Measurements from ENCODE around the gene HSF2BP. TPM values are rescaled to one million over a fixed set of nuclear protein-coding genes. Genes with fewer than 3 reads are reported as not detected.
A peak's percentile ranks its signal among the peaks of the same experiment; 100 is the strongest.

Gene HSF2BP
- total and polyA plus RNA-seq, 12 donors = 0.12 to 0.51 (median 0.18) TPM; not detected in 6

GRCh38 chr21:43591571-43591970 is 67.7 kb downstream of the HSF2BP start:
- Histone ChIP-seq H3K27ac (no peak overlapping the region), H3K4me1 (peaks cover 0 to 7% (median 3%) of the 10 kb centered on the region in 9 donors), H3K4me3 (no peak overlapping the region), H3K27me3 (no peaks in the 10 kb centered on the region), H3K36me3 (no peaks in the 10 kb centered on the region), H3K9me3 (no peaks in the 10 kb centered on the region)
- ATAC-seq (peak in 1 of 8 donors; percentile 39), DNase-seq (no peak)
- WGBS, 2 donors = 94 to 95% methylated on average over 2 of the region's 2 CpGs
- TF ChIP-seq CTCF (IDR thresholded peaks at IDR 0.05) = no peak
- intact Hi-C loops (cut with DNase I) = no loop called here

- no peak for ATAC-seq
- Histone ChIP-seq H3K4me1 (peaks cover 5 to 21% (median 17%) of the 10 kb centered on the region in 9 donors), H3K27me3 (no peaks in the 10 kb centered on the region), H3K36me3 (no peaks in the 10 kb centered on the region), H3K27ac (no peak overlapping the region), H3K4me3 (no peak overlapping the region), H3K9me3 (no peaks in the 10 kb centered on the region)
- intact Hi-C loops (cut with DNase I) = no loop called here
- no peak for TF ChIP-seq CTCF (IDR thresholded peaks at IDR 0.05)
- DNase-seq = no peak
- 96 to 98% methylated on average over 2 of the region's 2 CpGs for WGBS, 2 donors
These were observed 69.1 kb downstream of the HSF2BP start for GRCh38 chr21:43590194-43590593.

GRCh38 chr21:43588957-43589356 is 70.3 kb downstream of the HSF2BP start:
- ATAC-seq (no peak), DNase-seq (no peak)
- no peaks in the 10 kb centered on the region for H3K9me3 ChIP-seq
- H3K4me1 ChIP-seq = peaks cover 5 to 21% (median 18%) of the 10 kb centered on the region in 9 donors
- WGBS, 2 donors = 83 to 87% methylated on average over 1 of the region's 1 CpG
- H3K36me3 ChIP-seq = no peaks in the 10 kb centered on the region
- TF ChIP-seq CTCF (IDR thresholded peaks at IDR 0.05) = no peak
- H3K27ac ChIP-seq = no peak overlapping the region
- no peaks in the 10 kb centered on the region for H3K27me3 ChIP-seq
- H3K4me3 ChIP-seq = no peak overlapping the region
- intact Hi-C loops (cut with DNase I) = no loop called here

GRCh38 chr21:43585924-43586413 is 73.3 kb downstream of the HSF2BP start:
- H3K9me3 ChIP-seq = no peaks in the 10 kb centered on the region
- H3K36me3 ChIP-seq = no peaks in the 10 kb centered on the region
- ATAC-seq (peak; percentile 88 to 99 (median 97)), DNase-seq (peak in 1 of 2 donors; percentile 53)
- H3K4me3 ChIP-seq = no peak overlapping the region
- TF ChIP-seq CTCF (IDR thresholded peaks at IDR 0.05) = no peak
- peak overlapping the region; percentile 42 to 83 (median 60) for H3K27ac ChIP-seq
- intact Hi-C loops (cut with DNase I) = no loop called here
- WGBS, 2 donors = 13 to 24% methylated on average over 9 of the region's 9 CpGs
- H3K4me1 ChIP-seq = peaks cover 5 to 21% (median 18%) of the 10 kb centered on the region in 9 donors
- no peaks in the 10 kb centered on the region for H3K27me3 ChIP-seq
